Thoracic aorta (tissue), 2 donors: ENCODE data around the gene HACL1. TPM values are rescaled to one million over a fixed set of nuclear protein-coding genes. Genes with fewer than 3 reads are reported as not detected.

Source experiments
- ATAC-seq: fragments of 150-250 bp; one replicate; pipeline ENCODE4 v1.8.0; 2017; ENCODE audit warnings: low read depth; ENCODE audit not compliant: insufficient number of reproducible peaks, low FRiP score
- DNase-seq: peaks from one replicate; pipeline ENCODE4 v3.0.0-alpha.2; 2020; ENCODE audit warnings: low spot score
- H3K27ac ChIP-seq, 2 donors: fragments of 200-600 bp; sonication (generic); 1 replicate in 1 of 2; 2 replicates in 1 of 2; pipeline ENCODE4 v1.5.1; 2016; ENCODE audit warnings: mild to moderate bottlenecking in 2 of 2, moderate library complexity in 2 of 2
- H3K27me3 ChIP-seq: fragments of 200-600 bp; sonication (generic); replicated peaks from 2 replicates; pipeline ENCODE4 v1.6.0; 2016; ENCODE audit warnings: mild to moderate bottlenecking; ENCODE audit not compliant: insufficient read depth
- H3K36me3 ChIP-seq: fragments of 200-600 bp; sonication (generic); one replicate; pipeline ENCODE4 v1.5.1; 2016
- H3K4me1 ChIP-seq, 2 donors: fragments of 200-600 bp; sonication (generic); 1 replicate in 1 of 2; 2 replicates in 1 of 2; pipeline versions ENCODE4 v1.5.1 to v1.6.0; 2016; ENCODE audit warnings: low read depth in 2 of 2, mild to moderate bottlenecking in 1 of 2; ENCODE audit not compliant: control insufficient read depth in 1 of 2
- H3K4me3 ChIP-seq: fragments of 200-600 bp; sonication (generic); 2 replicates; pipeline ENCODE4 v1.5.1; 2016; ENCODE audit warnings: mild to moderate bottlenecking
- H3K9me3 ChIP-seq: fragments of 200-600 bp; sonication (generic); 2 replicates; pipeline ENCODE4 v1.5.1; 2016
- total RNA-seq, 2 donors: library from RNA; depleted of rRNA; stranded (reverse); fragments of >200 nt; gene quantifications; one replicate each; pipeline versions ENCODE4 v1.1.0 to v1.2.3, GENCODE V29; 2016
- TF ChIP-seq, protein P1 (sequence below): fragments of 200-600 bp; sonication (generic); IDR thresholded peaks from one replicate; pipeline ENCODE4 v1.5.1; 2019; ENCODE audit warnings: antibody characterized with exemption

Gene HACL1
- total RNA-seq, 2 donors from 2014 or later, result 14.5 to 21.6 TPM

GRCh38 chr3:15519096-15519495 is 82.3 kb downstream of the HACL1 start:
- H3K27ac ChIP-seq, result no peak overlapping the region
- ATAC-seq, result no peak
- no peak overlapping the region for H3K4me3 ChIP-seq
- H3K36me3 ChIP-seq, result no peaks in the 10 kb centered on the region
- H3K27me3 ChIP-seq, result no peaks in the 10 kb centered on the region
- peaks cover 9 to 32% of the 10 kb centered on the region in 2 donors for H3K4me1 ChIP-seq
- TF ChIP-seq, protein P1, sequence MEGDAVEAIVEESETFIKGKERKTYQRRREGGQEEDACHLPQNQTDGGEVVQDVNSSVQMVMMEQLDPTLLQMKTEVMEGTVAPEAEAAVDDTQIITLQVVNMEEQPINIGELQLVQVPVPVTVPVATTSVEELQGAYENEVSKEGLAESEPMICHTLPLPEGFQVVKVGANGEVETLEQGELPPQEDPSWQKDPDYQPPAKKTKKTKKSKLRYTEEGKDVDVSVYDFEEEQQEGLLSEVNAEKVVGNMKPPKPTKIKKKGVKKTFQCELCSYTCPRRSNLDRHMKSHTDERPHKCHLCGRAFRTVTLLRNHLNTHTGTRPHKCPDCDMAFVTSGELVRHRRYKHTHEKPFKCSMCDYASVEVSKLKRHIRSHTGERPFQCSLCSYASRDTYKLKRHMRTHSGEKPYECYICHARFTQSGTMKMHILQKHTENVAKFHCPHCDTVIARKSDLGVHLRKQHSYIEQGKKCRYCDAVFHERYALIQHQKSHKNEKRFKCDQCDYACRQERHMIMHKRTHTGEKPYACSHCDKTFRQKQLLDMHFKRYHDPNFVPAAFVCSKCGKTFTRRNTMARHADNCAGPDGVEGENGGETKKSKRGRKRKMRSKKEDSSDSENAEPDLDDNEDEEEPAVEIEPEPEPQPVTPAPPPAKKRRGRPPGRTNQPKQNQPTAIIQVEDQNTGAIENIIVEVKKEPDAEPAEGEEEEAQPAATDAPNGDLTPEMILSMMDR, result no peak
- H3K9me3 ChIP-seq, result no peaks in the 10 kb centered on the region
- no peak for DNase-seq

- H3K4me3 ChIP-seq, result no peak overlapping the region
- no peaks in the 10 kb centered on the region for H3K9me3 ChIP-seq
- H3K36me3 ChIP-seq, result no peaks in the 10 kb centered on the region
- TF ChIP-seq, protein P1, result no peak
- no peak overlapping the region for H3K27ac ChIP-seq
- peaks cover 0 to 15% of the 10 kb centered on the region in 2 donors for H3K4me1 ChIP-seq
- no peak for DNase-seq
- H3K27me3 ChIP-seq, result no peaks in the 10 kb centered on the region
- no peak for ATAC-seq
These were observed 86.6 kb downstream of the HACL1 start for GRCh38 chr3:15514663-15515340.

GRCh38 chr3:15513810-15514662 is 87.3 kb downstream of the HACL1 start:
- no peak for ATAC-seq
- H3K9me3 ChIP-seq, result no peaks in the 10 kb centered on the region
- no peaks in the 10 kb centered on the region for H3K36me3 ChIP-seq
- H3K4me3 ChIP-seq, result no peak overlapping the region
- TF ChIP-seq, protein P1, result no peak
- DNase-seq, result no peak
- H3K4me1 ChIP-seq, result peaks cover 0 to 7% of the 10 kb centered on the region in 2 donors
- no peaks in the 10 kb centered on the region for H3K27me3 ChIP-seq
- no peak overlapping the region for H3K27ac ChIP-seq

GRCh38 chr3:15513116-15513515 is 88.3 kb downstream of the HACL1 start:
- H3K9me3 ChIP-seq, result no peaks in the 10 kb centered on the region
- no peak overlapping the region for H3K4me3 ChIP-seq
- TF ChIP-seq, protein P1, result no peak
- no peak overlapping the region for H3K27ac ChIP-seq
- H3K4me1 ChIP-seq, result peaks cover 0 to 7% of the 10 kb centered on the region in 2 donors
- DNase-seq (no peak), ATAC-seq (no peak)
- H3K36me3 ChIP-seq, result no peaks in the 10 kb centered on the region
- H3K27me3 ChIP-seq, result no peaks in the 10 kb centered on the region

- H3K4me1 ChIP-seq, result peaks cover 0 to 7% of the 10 kb centered on the region in 2 donors
- no peak overlapping the region for H3K4me3 ChIP-seq
- no peaks in the 10 kb centered on the region for H3K36me3 ChIP-seq
- H3K27ac ChIP-seq, result no peak overlapping the region
- H3K9me3 ChIP-seq, result no peaks in the 10 kb centered on the region
- DNase-seq (peak; percentile 22), ATAC-seq (peak; percentile 43)
- H3K27me3 ChIP-seq, result no peaks in the 10 kb centered on the region
- TF ChIP-seq, protein P1, result no peak
These were observed 89.2 kb downstream of the HACL1 start for GRCh38 chr3:15512166-15512565.
